Progenitor cell of endocrine pancreas (in vitro differentiated cells): ENCODE results near the gene GULP1. TPM values are rescaled to one million over a fixed set of nuclear protein-coding genes. Genes with fewer than 3 reads are reported as not detected.

Source experiments
- DNase-seq: peaks from one replicate; pipeline ENCODE4 v3.0.0; 2021; ENCODE audit warnings: low spot score; ENCODE audit not compliant: unreplicated experiment
- H3K27ac Mint-ChIP-seq: 2 replicates; pipeline ENCODE4 v1.8.0; 2021; ENCODE audit warnings: mild to moderate bottlenecking, moderate library complexity, mixed read lengths
- H3K27me3 Mint-ChIP-seq: 2 replicates; pipeline ENCODE4 v1.8.0; 2021; ENCODE audit warnings: mixed read lengths
- H3K36me3 Mint-ChIP-seq: 2 replicates; pipeline ENCODE4 v1.8.0; 2022; ENCODE audit warnings: mixed read lengths; ENCODE audit not compliant: insufficient read depth
- H3K4me1 Mint-ChIP-seq: 2 replicates; pipeline ENCODE4 v1.8.0; 2021; ENCODE audit warnings: low read depth, mixed read lengths
- H3K4me3 Mint-ChIP-seq: 2 replicates; pipeline ENCODE4 v1.8.0; 2021; ENCODE audit warnings: low read depth, mild to moderate bottlenecking, moderate library complexity, mixed read lengths
- H3K9me3 Mint-ChIP-seq: 2 replicates; pipeline ENCODE4 v1.8.0; 2021; ENCODE audit warnings: low read depth, mixed read lengths
- total RNA-seq: library from RNA; stranded (reverse); gene quantifications from 2 replicates; pipeline ENCODE4 v1.2.1, GENCODE V29; 2021
- TF ChIP-seq, protein P1 (sequence below): fragments of 200-600 bp; sonication (generic); IDR thresholded peaks from one replicate; pipeline ENCODE4 v1.5.0; 2021; ENCODE audit warnings: antibody characterized with exemption, mild to moderate bottlenecking; ENCODE audit not compliant: unreplicated experiment

GULP1 gene
- total RNA-seq, 1 donor from 2014 or later = 39.4 TPM

DNA sequence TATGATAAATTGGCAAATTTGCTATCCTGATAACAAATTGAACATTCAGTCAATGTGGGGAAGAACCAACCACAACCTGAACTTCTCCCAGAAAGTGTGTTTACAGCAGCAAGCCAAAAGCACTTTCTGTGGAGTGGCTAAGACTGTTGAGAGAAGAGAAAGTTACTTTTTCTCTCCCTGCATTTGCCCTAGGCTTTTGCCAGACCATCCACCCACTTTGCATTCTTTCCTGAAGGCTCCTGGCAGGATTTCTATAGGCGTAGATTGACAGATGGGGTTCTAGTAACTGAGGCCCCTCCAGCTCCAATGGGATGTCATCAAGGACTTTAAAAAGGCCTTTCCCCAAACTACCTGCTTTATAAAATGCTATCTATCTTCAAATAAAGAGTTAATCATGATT, 215.2 kb downstream of the GULP1 start:
- Mint-ChIP-seq H3K27ac (no peak overlapping the region), H3K4me1 (peaks cover 35% of the 10 kb centered on the region), H3K27me3 (no peaks in the 10 kb centered on the region)

DNA sequence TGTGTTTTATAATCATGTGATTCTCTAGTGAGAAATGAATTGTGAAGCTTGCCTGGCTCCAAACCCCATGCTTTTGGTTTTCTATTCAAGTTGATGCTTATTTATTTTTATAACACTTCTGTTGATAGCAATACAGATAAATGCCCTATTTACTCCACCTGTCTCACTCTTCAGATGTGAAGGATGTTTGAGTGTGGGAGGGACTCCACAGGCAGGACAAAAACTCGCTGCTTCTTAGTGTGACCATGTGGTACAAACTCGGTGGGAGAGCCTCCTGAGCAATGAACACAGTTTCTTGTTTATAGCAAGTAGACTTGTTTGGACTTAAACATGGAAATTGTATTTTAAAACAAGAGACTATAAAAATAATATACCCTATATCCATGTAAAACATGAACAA, 219.7 kb downstream of the GULP1 start:
- Mint-ChIP-seq H3K9me3 (no peaks in the 10 kb centered on the region), H3K27me3 (no peaks in the 10 kb centered on the region), H3K36me3 (no peaks in the 10 kb centered on the region), H3K4me1 (peaks cover 33% of the 10 kb centered on the region), H3K27ac (no peak overlapping the region), H3K4me3 (no peak overlapping the region)
- DNase-seq = no peak
- TF ChIP-seq, protein P1, sequence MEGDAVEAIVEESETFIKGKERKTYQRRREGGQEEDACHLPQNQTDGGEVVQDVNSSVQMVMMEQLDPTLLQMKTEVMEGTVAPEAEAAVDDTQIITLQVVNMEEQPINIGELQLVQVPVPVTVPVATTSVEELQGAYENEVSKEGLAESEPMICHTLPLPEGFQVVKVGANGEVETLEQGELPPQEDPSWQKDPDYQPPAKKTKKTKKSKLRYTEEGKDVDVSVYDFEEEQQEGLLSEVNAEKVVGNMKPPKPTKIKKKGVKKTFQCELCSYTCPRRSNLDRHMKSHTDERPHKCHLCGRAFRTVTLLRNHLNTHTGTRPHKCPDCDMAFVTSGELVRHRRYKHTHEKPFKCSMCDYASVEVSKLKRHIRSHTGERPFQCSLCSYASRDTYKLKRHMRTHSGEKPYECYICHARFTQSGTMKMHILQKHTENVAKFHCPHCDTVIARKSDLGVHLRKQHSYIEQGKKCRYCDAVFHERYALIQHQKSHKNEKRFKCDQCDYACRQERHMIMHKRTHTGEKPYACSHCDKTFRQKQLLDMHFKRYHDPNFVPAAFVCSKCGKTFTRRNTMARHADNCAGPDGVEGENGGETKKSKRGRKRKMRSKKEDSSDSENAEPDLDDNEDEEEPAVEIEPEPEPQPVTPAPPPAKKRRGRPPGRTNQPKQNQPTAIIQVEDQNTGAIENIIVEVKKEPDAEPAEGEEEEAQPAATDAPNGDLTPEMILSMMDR = no peak

More for the DNA sequence above, 215.2 kb downstream of the GULP1 start:
- Mint-ChIP-seq H3K4me3 (no peak overlapping the region), H3K36me3 (peaks cover 2% of the 10 kb centered on the region), H3K9me3 (no peaks in the 10 kb centered on the region)
- TF ChIP-seq, protein P1 = no peak
- DNase-seq = no peak

DNA sequence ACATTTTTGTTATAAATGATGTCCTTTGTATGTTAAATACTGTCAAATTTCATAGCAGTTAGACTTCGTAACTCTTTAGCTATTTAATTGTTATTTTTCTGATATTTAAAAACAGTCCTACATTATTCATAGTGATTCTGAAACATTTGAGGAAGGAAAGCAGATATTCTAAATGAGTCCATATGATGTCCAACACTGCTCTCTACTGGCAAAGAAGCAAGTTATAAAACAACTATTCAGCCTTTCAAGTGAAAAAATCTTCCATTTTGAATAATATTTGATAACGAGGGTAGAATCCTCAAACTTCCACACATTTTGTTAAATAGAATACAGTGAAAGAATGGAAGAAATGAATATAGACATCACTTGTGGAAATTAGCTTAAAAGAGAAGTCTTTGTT, 220.8 kb downstream of the GULP1 start:
- no peak overlapping the region for H3K27ac Mint-ChIP-seq
- TF ChIP-seq, protein P1 = peak; percentile 79
- H3K36me3 Mint-ChIP-seq = no peaks in the 10 kb centered on the region
- no peak for DNase-seq
- no peaks in the 10 kb centered on the region for H3K9me3 Mint-ChIP-seq
- no peaks in the 10 kb centered on the region for H3K27me3 Mint-ChIP-seq
- H3K4me1 Mint-ChIP-seq = peaks cover 24% of the 10 kb centered on the region
- no peak overlapping the region for H3K4me3 Mint-ChIP-seq

DNA sequence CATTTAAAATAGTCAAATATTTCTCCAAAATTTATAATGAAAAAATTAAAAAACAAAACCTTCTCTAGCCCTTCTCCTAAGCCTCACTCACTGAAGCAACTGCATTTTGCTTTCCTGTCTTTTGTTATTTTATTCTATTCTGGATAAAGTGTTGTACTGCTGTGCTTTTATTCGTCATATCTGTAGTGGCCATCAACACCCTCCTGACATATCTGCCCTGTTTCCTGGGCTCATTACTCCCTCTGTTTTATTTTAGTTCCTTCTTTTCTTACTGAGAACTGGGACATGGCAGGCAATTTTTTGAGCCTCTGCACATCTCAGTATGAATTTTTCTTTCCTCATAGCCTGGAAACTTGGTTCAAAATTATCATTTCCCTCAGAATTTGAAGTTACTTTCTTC, 224.2 kb downstream of the GULP1 start:
- no peak for DNase-seq
- Mint-ChIP-seq H3K27me3 (no peaks in the 10 kb centered on the region), H3K9me3 (no peaks in the 10 kb centered on the region), H3K27ac (no peak overlapping the region), H3K36me3 (no peaks in the 10 kb centered on the region), H3K4me3 (no peak overlapping the region), H3K4me1 (peaks cover 5% of the 10 kb centered on the region)
- TF ChIP-seq, protein P1 = no peak

DNA sequence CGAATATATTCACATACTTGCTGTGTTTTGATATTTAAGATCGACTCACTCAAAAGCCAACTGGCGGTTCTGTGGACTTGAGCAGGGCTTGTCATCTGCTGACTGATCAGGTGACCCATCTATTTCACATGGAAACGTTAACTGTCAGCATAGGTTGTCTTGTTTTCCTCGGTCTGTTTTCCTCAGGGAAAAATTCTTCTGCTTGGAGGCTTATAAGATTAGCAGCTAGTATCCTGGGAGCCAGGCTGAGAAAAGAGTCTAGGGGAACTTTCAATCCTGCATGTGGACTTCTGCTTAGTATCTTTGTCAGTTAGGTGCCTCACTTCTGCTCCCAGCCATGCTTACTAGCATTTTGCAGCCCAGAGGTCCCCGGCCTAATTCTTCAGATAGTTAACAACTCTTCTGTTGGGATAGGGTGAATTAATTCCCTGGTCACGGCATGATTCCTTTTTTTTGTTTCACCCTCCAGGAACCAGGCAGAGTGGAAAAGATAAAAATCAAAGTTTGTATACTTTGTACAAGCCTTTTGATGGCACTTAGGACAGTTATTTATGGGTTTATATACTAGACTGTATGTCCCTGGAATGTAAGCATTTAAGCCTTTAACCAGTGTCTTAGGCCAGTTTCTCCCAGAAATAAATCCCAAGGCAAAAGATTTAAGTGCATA, 226.0 kb downstream of the GULP1 start:
- Mint-ChIP-seq H3K4me1 (no peaks in the 10 kb centered on the region), H3K27me3 (no peaks in the 10 kb centered on the region), H3K36me3 (no peaks in the 10 kb centered on the region), H3K9me3 (no peaks in the 10 kb centered on the region), H3K27ac (no peak overlapping the region), H3K4me3 (no peak overlapping the region)
- no peak for DNase-seq
- TF ChIP-seq, protein P1 = no peak
